SKM-1 treated with dmso at 0.1 percent for 144 hours (cell line): ENCODE results near the gene GUCD1.

Experiments
- DNase-seq: peaks from one replicate; lab custom pipeline; 2025; ENCODE audit not compliant: unreplicated experiment; lab: John Stamatoyannopoulos, UW

Gene GUCD1

DNA sequence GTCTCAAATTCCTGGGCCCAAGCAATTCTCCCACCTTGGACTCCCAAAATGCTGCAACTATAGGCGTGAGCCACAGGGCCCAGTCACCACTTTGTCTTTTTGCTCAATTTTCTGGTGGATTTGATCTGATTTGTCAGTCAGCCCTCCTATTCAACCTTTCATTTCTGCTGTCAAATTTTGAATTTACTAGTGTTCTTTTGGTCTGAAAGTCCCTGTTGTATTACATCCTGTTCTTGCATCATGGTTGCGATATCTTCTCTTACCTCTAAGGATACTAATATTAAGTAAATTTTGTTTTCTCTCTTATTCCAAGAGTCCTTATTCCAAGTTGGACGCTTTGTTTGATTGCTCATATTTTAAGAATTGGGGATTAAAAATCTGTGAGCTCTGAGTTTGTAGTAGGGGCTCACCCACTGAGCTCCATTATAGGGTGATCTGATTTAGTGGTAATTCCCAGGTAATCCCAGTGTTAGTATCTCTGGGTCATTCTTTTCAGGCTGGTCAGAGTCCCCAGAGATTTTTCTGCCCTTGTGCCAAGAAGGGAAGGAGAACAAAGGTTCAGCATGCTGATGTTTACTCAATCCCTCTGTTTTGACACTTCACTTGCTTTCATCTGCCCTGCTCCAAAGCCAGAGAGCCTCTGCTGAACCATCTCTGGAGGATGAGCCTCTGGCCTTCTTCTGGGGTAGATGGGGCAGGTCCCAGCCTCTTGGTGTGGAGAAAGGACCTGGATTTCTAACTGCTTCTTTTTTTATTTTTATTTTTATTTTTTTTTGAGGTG, 49.8 kb downstream of the GUCD1 start:
- no peak for DNase-seq

DNA sequence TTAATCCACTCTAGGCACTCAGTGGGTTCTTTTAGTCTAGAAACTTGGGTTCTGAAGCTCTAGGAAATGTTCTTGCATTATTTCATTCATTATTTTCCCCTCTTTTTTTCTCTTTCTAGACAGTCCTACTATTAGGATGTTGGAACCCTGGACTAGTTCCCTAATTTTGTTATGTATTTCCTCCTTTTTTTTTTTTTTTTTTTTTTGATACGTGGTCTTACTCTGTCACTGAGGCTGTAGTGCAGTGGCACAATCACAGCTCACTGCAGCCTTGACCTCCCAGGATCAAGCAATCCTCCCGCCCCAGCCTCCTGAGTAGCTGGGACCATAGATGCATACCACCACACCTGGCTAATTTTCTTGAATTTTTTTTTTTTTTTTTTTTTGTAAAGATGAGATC, 50.4 kb downstream of the GUCD1 start:
- DNase-seq = no peak

- no peak for DNase-seq
These were observed 51.0 kb downstream of the GUCD1 start for GRCh38 chr22:24503843-24504338.

DNA sequence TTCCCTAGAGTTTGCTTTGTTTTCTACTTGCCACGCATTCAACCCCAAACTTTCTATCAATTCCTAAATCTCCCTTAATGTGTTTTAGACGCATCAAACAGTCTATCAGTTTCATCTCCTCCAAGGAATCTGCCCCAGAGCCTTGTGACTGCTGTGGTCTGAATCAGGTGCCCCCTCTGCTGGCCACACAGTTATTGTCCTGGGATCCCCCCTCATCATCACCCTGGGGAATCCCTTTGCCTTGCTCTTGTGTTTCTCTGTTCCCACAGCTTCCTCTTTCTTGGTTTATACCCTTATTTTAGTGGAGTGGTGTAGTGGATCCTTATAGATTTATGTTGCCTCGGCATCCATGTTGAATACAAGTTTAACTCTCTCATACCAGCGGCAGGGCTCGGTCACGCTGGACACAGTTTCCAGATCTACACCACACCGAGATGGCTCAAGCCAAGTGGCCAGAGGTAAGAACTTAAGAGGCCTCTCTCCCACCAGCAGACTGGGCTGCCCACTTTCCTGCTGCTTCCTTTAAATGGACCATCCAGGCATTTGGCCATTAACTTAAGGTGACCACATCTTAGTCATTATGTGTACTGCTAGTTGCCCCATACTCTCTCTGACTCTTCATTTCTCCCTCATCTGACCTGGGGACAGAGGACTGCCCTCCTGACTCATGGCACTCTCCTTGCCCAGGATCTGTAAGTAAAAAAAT, 51.6 kb downstream of the GUCD1 start:
- DNase-seq = peak; percentile 95

- DNase-seq = no peak
These were observed 52.4 kb downstream of the GUCD1 start for GRCh38 chr22:24502541-24502940.

GRCh38 chr22:24502034-24502433, 52.9 kb downstream of the GUCD1 start:
- DNase-seq = no peak

DNA sequence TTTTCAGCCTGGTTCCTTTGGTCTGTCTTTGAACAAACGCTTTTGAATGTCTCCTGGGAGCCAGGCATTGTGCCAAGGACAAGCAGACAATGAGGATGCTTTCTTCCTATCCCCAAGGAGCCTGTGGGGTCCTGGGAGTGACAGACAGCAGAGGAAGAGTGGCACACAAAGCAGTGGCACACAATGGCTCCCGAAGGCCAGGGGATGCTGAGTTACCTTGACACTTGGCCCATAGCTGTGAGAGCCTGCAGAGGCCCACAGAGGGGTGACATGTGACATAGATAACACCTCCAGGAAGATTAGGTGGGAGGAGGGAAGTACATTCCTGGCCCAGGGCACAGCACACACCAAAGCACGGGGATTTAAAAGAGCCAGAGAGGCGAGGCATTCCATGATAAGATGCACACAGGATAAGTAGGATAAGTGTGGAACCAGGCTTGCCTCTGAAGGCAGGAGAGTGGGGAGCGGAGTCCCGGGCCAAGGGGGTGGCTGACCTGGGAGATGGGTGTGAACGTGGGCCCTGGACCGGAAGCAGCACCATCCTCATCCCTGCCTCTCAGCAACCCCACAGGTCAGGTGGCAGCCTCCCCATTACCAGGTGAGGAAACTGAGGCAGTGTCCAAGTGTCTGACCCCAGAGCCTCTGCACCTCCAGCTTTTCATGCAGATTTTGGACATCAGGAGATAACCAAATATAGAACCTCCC, 53.5 kb downstream of the GUCD1 start:
- DNase-seq = no peak

DNA sequence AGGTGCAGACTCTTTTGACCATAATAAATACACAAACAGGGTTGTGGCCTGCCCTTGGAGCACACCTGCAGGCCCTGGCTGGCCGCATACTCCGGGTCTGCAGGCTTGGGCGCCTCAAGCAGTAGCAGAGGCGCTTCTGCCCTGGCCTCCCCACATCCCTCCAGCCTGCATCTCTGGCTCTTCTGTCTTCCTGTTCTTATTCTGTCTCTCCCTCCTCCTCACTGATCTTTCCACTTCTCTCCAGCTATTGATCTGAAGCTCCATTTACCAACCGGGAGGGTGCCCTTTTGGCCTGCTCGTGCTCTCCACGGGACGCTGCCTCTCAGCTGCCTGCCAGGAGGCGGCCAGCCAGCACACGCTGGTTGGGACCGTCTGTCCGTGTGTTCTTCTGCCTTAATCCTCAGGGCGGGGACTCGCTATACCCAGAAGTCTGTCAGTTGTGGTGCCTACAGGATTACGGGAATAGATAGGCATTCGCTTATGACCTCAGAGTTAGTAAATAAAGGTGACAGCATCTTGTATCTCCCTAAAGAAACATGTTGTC, 54.6 kb downstream of the GUCD1 start:
- no peak for DNase-seq

- DNase-seq = no peak
These were observed 55.1 kb downstream of the GUCD1 start for GRCh38 chr22:24499706-24500276.

- no peak for DNase-seq
These were observed 56.1 kb downstream of the GUCD1 start for GRCh38 chr22:24498824-24499223.

- peak; percentile 56 for DNase-seq
These were observed 57.1 kb downstream of the GUCD1 start for GRCh38 chr22:24497841-24498258.

DNA sequence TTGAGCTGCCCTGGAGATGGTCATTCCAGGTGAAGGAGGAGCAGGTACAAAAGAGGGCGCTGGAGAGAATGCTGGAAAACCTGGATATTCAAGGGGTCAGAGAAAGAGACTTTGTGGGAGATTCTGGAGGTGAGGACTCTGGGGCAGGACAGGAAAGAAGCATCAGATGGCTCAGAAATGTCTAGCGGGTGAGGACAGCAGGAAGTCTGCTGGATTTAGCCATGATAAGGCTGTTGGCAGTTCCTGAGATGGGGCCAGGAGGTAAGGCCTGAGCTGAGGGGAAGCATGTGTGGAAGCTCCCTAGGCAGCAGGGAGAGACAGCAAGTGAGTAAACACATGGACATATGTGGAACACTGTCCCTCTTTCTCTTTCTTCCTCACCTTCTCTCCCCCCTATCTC, 58.3 kb downstream of the GUCD1 start:
- no peak for DNase-seq

DNA sequence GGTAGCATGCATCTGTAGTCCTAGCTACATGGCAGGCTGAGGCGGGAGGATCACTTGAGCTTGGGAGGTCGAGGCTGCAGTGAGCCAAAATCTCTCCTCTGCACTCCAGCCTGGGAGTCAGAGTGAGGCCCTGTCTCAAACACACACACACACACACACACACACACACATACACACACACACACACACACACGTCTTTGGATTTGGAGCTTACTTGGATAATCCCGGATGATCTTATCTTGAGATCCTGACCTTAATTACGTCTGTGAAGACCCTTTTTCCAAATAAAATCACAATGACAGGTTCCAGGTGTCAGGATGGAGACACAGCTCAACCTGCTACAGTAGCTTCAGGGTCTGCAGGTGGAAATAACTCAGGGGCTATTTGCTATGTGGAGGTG, 58.7 kb downstream of the GUCD1 start:
- DNase-seq = no peak

DNA sequence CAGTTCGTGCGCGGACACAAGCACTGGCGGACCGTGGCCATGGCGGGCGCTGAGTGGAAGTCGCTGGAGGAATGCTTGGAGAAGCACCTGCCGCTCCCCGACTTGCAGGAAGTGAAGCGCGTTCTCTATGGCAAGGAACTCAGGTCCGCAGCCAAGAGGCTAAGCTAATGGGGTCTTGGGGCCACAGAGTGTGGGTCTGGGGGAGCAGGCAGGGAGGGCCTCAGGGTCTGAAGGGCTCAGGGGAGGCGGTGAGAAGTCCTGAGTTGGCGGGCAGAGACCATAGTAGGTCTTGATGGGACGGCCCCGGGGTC, 59.6 kb downstream of the GUCD1 start:
- no peak for DNase-seq

- DNase-seq = no peak
These were observed 60.2 kb downstream of the GUCD1 start, which contains the start of gene UPB1 for GRCh38 chr22:24494528-24495364. Gene UPB1, plus strand, starts transcription at chr22:24495332. Its CDS starts 72 bp downstream, at chr22:24495404.

- DNase-seq = no peak
These were observed 60.8 kb downstream of the GUCD1 start for GRCh38 chr22:24494167-24494527.

DNA sequence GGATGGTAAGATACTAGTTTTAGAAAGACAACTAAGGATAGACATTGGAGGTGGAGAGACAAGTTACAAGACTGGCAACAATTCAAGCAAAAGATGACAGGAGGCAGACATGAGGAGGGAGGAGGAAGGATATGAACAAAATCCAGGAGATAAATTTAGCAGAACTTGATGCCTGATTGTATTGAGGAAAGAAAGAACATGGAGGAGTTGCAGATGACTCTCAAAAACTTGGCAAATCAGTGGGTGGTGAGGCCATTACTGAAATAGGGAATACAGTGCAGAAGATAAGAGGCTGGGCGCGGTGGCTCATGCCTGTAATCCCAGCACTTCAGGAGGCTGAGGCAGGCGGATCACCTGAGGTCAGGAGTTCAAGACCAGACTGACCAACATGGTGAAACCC, 62.5 kb downstream of the GUCD1 start:
- no peak for DNase-seq
